CD14-positive monocyte (primary cell): ENCODE measurements around the gene RNF31. TPM values are rescaled to one million over a fixed set of nuclear protein-coding genes. Genes with fewer than 3 reads are reported as not detected.

ENCODE experiments used
- DNase-seq, 3 donors: peaks; one replicate each; pipeline ENCODE4 v3.0.0-alpha.2; 2011 to 2022
- H2AFZ ChIP-seq: 2 replicates; pipeline ENCODE4 v1.6.0; 2012; ENCODE audit warnings: mild to moderate bottlenecking, low read depth, low read length, inconsistent platforms; ENCODE audit not compliant: insufficient read depth, poor library complexity, severe bottlenecking
- H3K27ac ChIP-seq, 2 donors: 1 replicate in 1 of 2; 2 replicates in 1 of 2; pipeline ENCODE4 v1.5.1; 2012 to 2013; ENCODE audit warnings: low read length in 2 of 2, control low read depth in 1 of 2, inconsistent platforms in 1 of 2, low read depth in 1 of 2, mild to moderate bottlenecking in 1 of 2
- H3K27me3 ChIP-seq, 2 donors: one replicate each; pipeline versions ENCODE4 v1.6.0 to v1.6.1; 2011 to 2013; ENCODE audit warnings: low read length in 2 of 2; ENCODE audit not compliant: control insufficient read depth in 2 of 2, insufficient read depth in 2 of 2
- H3K36me3 ChIP-seq, 2 donors: replicated peaks in 1 of 2; 1 replicate in 1 of 2; 2 replicates in 1 of 2; pipeline versions ENCODE4 v1.5.1 to v1.6.1; 2012 to 2013; ENCODE audit warnings: low read length in 2 of 2, control low read depth in 1 of 2, inconsistent platforms in 1 of 2, mild to moderate bottlenecking in 1 of 2; ENCODE audit not compliant: insufficient read depth in 2 of 2, control insufficient read depth in 1 of 2
- H3K4me1 ChIP-seq, 2 donors: 1 replicate in 1 of 2; 2 replicates in 1 of 2; pipeline versions ENCODE4 v1.5.1 to v1.6.1; 2012 to 2013; ENCODE audit warnings: low read length in 2 of 2, control low read depth in 1 of 2, inconsistent platforms in 1 of 2, mild to moderate bottlenecking in 1 of 2, moderate library complexity in 1 of 2; ENCODE audit not compliant: insufficient read depth in 2 of 2, control insufficient read depth in 1 of 2
- H3K4me2 ChIP-seq: replicated peaks from 2 replicates; pipeline ENCODE3; 2012; ENCODE audit warnings: low read length, moderate library complexity, mild to moderate bottlenecking; ENCODE audit not compliant: poor library complexity, severe bottlenecking; ENCODE audit errors: extremely low read depth
- H3K4me3 ChIP-seq, 3 experiments: fragments of 200-600 bp in 1 of 3; sonication (generic) in 1 of 3; replicated peaks in 1 of 3; 1 replicate in 2 of 3; 2 replicates in 1 of 3; pipeline ENCODE4 v1.5.1; 2011 to 2013; ENCODE audit warnings: low read length in 3 of 3, mild to moderate bottlenecking in 3 of 3, control low read depth in 2 of 3, low read depth in 2 of 3, inconsistent platforms in 1 of 3, moderate library complexity in 1 of 3
- H3K79me2 ChIP-seq: 2 replicates; pipeline ENCODE4 v1.6.0; 2012; ENCODE audit warnings: mild to moderate bottlenecking, control low read depth, inconsistent platforms, low read length, moderate library complexity; ENCODE audit not compliant: insufficient read depth
- H3K9ac ChIP-seq: 2 replicates; pipeline ENCODE4 v1.6.0; 2017; ENCODE audit warnings: low read length, mild to moderate bottlenecking; ENCODE audit not compliant: insufficient read depth, poor library complexity, severe bottlenecking
- H3K9me3 ChIP-seq, 2 donors: replicated peaks in 1 of 2; 1 replicate in 1 of 2; 2 replicates in 1 of 2; pipeline versions ENCODE4 v1.5.1 to v1.6.1; 2012 to 2013; ENCODE audit warnings: low read length in 2 of 2, control low read depth in 1 of 2; ENCODE audit not compliant: control insufficient read depth in 1 of 2, insufficient read depth in 1 of 2
- H4K20me1 ChIP-seq: 2 replicates; pipeline ENCODE4 v1.6.0; 2012; ENCODE audit warnings: mild to moderate bottlenecking, low read length, control low read depth, moderate library complexity; ENCODE audit not compliant: insufficient read depth
- H3K27ac Mint-ChIP-seq, 7 donors: one replicate each; pipeline ENCODE4 v1.8.0; 2020; ENCODE audit warnings: mild to moderate bottlenecking in 7 of 7, mixed read lengths in 7 of 7, moderate library complexity in 6 of 7, inconsistent platforms in 2 of 7
- H3K27me3 Mint-ChIP-seq, 3 donors: one replicate each; pipeline ENCODE4 v1.8.0; 2021 to 2022; ENCODE audit warnings: low read depth in 3 of 3, mild to moderate bottlenecking in 3 of 3, mixed read lengths in 3 of 3, moderate library complexity in 3 of 3, inconsistent platforms in 1 of 3
- H3K36me3 Mint-ChIP-seq, 2 donors: one replicate each; pipeline ENCODE4 v1.8.0; 2020; ENCODE audit warnings: mixed read lengths in 2 of 2, inconsistent platforms in 1 of 2, mild to moderate bottlenecking in 1 of 2
- H3K4me1 Mint-ChIP-seq: one replicate; pipeline ENCODE4 v1.8.0; 2020; ENCODE audit warnings: mild to moderate bottlenecking, mixed read lengths
- H3K4me3 Mint-ChIP-seq, 2 donors: one replicate each; pipeline ENCODE4 v1.8.0; 2020; ENCODE audit warnings: mild to moderate bottlenecking in 2 of 2, mixed read lengths in 2 of 2, moderate library complexity in 1 of 2
- H3K9me3 Mint-ChIP-seq, 7 donors: one replicate each; pipeline ENCODE4 v1.8.0; 2020 to 2022; ENCODE audit warnings: mixed read lengths in 7 of 7, mild to moderate bottlenecking in 6 of 7, moderate library complexity in 6 of 7, inconsistent platforms in 2 of 7
- WGBS: methylation state at CpG from one replicate; pipeline ENCODE4 v1.1.5; 2013; ENCODE audit warnings: missing lambda C conversion rate; ENCODE audit not compliant: insufficient coverage; 5-methylcytosine and 5-hydroxymethylcytosine counted together
- intact Hi-C, 2 donors: fragments of 100-400 bp; cut with micrococcal nuclease; formaldehyde crosslinking; loops; one replicate each; pipeline versions ENCODE4 v1.15.0 to v1.15.1; 2023
- polyA plus RNA-seq, 3 donors: library from polyadenylated mRNA; depleted of rRNA in 1 of 3; unstranded in 2 of 3; stranded (reverse) in 1 of 3; fragments of 300-500 nt in 2 of 3; fragments of >200 nt in 1 of 3; fragmentation: Illumina TruSeq in 2 of 3; gene quantifications; 1 replicate in 2 of 3; 2 replicates in 1 of 3; pipeline ENCODE4 v1.2.3, GENCODE V29; 2012 to 2021
- TF ChIP-seq, protein P1 (sequence below): fragments of 200-600 bp; IDR thresholded peaks from one replicate; pipeline ENCODE4 v1.8.0; 2022; ENCODE audit warnings: antibody characterized with exemption, mild to moderate bottlenecking

RNF31 gene
- polyA plus RNA-seq, 3 donors = 30.7 to 63.2 (median 36.8) TPM

DNA sequence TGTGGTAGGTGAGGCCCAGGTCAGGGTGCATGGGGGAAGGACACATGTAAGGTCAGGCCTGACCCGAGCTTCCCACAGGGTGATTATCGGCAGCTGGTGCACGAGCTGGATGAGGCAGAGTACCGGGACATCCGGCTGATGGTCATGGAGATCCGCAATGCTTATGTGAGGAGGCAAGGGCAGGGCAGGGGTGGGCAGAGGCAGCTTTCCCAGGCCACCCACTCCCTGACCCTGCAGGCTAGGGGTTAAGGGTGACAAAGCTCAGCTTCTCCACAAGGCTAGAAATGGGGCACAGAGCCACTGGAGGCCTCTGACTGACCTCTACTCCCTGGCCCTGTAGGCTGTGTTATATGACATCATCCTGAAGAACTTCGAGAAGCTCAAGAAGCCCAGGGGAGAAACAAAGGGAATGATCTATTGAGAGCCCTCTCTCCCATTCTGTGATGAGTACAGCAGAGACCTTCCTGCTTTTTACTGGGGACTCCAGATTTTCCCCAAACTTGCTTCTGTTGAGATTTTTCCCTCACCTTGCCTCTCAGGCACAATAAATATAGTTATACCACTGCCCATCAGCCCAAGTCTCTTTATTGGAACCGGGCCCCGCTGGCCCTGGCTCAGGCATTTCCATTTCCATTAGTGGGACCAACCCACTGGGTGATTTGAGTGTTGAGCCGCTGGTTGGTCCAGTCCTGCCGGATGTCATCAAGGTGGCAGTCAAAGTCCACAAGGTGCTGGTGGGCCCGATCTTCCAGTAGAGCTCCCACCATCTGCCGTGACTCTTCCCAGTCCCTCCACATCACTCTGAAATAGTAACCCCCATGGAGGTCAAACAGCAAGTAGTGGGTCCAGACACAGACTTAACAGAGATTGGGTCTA is 8.7 kb upstream of the RNF31 start:
- H3K27me3 ChIP-seq = no peaks in the 10 kb centered on the region
- H3K9ac ChIP-seq = no peak overlapping the region
- H2AFZ ChIP-seq = no peak overlapping the region
- H3K36me3 Mint-ChIP-seq = peaks cover 39 to 42% of the 10 kb centered on the region in 2 donors
- TF ChIP-seq, protein P1, sequence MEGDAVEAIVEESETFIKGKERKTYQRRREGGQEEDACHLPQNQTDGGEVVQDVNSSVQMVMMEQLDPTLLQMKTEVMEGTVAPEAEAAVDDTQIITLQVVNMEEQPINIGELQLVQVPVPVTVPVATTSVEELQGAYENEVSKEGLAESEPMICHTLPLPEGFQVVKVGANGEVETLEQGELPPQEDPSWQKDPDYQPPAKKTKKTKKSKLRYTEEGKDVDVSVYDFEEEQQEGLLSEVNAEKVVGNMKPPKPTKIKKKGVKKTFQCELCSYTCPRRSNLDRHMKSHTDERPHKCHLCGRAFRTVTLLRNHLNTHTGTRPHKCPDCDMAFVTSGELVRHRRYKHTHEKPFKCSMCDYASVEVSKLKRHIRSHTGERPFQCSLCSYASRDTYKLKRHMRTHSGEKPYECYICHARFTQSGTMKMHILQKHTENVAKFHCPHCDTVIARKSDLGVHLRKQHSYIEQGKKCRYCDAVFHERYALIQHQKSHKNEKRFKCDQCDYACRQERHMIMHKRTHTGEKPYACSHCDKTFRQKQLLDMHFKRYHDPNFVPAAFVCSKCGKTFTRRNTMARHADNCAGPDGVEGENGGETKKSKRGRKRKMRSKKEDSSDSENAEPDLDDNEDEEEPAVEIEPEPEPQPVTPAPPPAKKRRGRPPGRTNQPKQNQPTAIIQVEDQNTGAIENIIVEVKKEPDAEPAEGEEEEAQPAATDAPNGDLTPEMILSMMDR = no peak
- H3K9me3 Mint-ChIP-seq = no peaks in the 10 kb centered on the region
- WGBS = 95% methylated on average over 11 of the region's 13 CpGs
- no peak overlapping the region for H3K4me3 Mint-ChIP-seq
- H3K4me1 Mint-ChIP-seq = peaks cover 60% of the 10 kb centered on the region
- H3K4me2 ChIP-seq = no peak overlapping the region
- H3K27ac Mint-ChIP-seq = peak overlapping the region in 4 of 7 donors; percentile 54 to 79 (median 66)
- H3K79me2 ChIP-seq = peaks cover 56% of the 10 kb centered on the region
- peaks cover 0 to 1% (median 0%) of the 10 kb centered on the region in 3 donors for H3K27me3 Mint-ChIP-seq
- H3K27ac ChIP-seq = peak overlapping the region in 1 of 2 donors; percentile 3
- H3K9me3 ChIP-seq = no peaks in the 10 kb centered on the region
- H3K4me1 ChIP-seq = peaks cover 42 to 56% of the 10 kb centered on the region in 2 donors
- peaks cover 30 to 39% of the 10 kb centered on the region in 2 donors for H3K36me3 ChIP-seq
- peaks cover 38% of the 10 kb centered on the region for H4K20me1 ChIP-seq
- H3K4me3 ChIP-seq = no peak overlapping the region
- no peak for DNase-seq
- intact Hi-C loops = loop anchor here in 1 of 2 donors (10.0 kb wide), 1 partner anchor 96 kb away; the partner anchor contains the start of genes GMPR2 and NEDD8

GRCh38 chr14:24139272-24139934 is 7.9 kb upstream of the RNF31 start:
- Mint-ChIP-seq H3K4me3 (no peak overlapping the region), H3K9me3 (no peaks in the 10 kb centered on the region), H3K36me3 (peaks cover 47 to 49% of the 10 kb centered on the region in 2 donors), H3K4me1 (peaks cover 62% of the 10 kb centered on the region), H3K27me3 (peaks cover 0 to 2% (median 1%) of the 10 kb centered on the region in 3 donors), H3K27ac (peak overlapping the region in 3 of 7 donors; percentile 1 to 71 (median 13))
- no peaks in the 10 kb centered on the region for H3K9me3 ChIP-seq
- intact Hi-C loops = loop anchor here in 1 of 2 donors (10.0 kb wide), 1 partner anchor 95 kb away; the partner anchor contains the start of genes GMPR2 and NEDD8
- H2AFZ ChIP-seq = no peak overlapping the region
- WGBS = 100% methylated on average over 2 of the region's 9 CpGs
- H3K4me2 ChIP-seq = no peak overlapping the region
- TF ChIP-seq, protein P1 = no peak
- H3K27me3 ChIP-seq = no peaks in the 10 kb centered on the region
- peaks cover 37 to 47% of the 10 kb centered on the region in 2 donors for H3K36me3 ChIP-seq
- no peak for DNase-seq
- H3K9ac ChIP-seq = no peak overlapping the region
- peaks cover 62% of the 10 kb centered on the region for H3K79me2 ChIP-seq
- peaks cover 42 to 56% of the 10 kb centered on the region in 2 donors for H3K4me1 ChIP-seq
- no peak overlapping the region for H3K4me3 ChIP-seq
- H3K27ac ChIP-seq = peak overlapping the region in 1 of 2 donors; percentile 3
- peaks cover 46% of the 10 kb centered on the region for H4K20me1 ChIP-seq
